OCI-LY3 (cell line): ENCODE measurements around the gene TMEM208.

Experiments used
- EZH2phosphoT487 ChIP-seq: fragments of 200-600 bp; shearing (Covaris generic); IDR thresholded peaks from 2 replicates; pipeline ENCODE4 v1.6.1; 2018; ENCODE audit warnings: antibody characterized with exemption, mixed run types, low read depth
- TF ChIP-seq, protein P1 (sequence below): fragments of 200-600, 300-600 bp; sonication (generic); IDR thresholded peaks from 2 replicates; pipeline ENCODE4 v1.5.1; 2014; ENCODE audit warnings: antibody characterized with exemption, low read length, low read depth

DNA sequence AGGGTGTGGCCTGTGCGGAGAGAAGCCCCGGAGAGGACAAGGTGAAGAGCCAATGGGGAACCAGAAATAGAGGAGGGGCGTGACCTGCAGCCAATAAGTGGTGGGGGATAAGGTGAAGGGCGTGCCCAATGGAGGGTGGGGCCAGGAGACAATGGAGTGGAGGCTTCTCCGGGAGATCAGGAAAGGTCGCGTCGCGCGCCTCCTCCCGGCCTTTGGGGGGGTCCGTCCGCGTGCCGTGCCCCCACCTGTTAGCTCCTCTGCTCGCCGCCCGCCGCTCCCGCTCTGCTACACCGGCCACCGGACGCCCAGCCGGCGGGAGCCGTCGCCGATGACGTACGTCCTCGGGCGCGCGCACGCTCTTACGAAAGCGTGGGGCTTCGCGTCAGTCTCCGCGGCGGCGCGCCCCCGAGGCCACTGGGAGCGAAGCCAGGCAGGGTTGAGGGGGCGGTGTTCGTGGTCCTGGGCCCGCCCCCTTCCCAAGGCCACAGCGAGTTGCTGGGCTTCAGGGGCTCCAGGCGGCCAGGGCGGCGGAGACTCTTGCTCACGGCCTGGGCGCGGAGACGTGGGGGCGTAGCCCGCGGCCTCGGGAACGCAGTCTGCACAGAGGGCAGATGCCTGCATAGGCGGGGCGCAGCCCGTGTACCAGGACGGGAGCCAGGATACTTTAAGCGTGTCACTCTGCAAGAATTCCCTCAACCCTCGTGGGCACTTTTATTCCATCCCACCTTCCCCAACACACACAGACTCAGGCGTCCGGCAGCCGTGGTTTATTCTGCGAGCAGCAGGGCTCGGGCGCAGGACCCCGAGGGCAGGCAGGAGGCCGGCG lies 43.1 kb upstream of the TMEM208 start, which contains the start of gene MATCAP1:
- TF ChIP-seq, protein P1, sequence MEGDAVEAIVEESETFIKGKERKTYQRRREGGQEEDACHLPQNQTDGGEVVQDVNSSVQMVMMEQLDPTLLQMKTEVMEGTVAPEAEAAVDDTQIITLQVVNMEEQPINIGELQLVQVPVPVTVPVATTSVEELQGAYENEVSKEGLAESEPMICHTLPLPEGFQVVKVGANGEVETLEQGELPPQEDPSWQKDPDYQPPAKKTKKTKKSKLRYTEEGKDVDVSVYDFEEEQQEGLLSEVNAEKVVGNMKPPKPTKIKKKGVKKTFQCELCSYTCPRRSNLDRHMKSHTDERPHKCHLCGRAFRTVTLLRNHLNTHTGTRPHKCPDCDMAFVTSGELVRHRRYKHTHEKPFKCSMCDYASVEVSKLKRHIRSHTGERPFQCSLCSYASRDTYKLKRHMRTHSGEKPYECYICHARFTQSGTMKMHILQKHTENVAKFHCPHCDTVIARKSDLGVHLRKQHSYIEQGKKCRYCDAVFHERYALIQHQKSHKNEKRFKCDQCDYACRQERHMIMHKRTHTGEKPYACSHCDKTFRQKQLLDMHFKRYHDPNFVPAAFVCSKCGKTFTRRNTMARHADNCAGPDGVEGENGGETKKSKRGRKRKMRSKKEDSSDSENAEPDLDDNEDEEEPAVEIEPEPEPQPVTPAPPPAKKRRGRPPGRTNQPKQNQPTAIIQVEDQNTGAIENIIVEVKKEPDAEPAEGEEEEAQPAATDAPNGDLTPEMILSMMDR: no peak
- no peak for TF ChIP-seq EZH2phosphoT487
